ENCODE results near the gene LHFPL2. TPM values are rescaled to one million over a fixed set of nuclear protein-coding genes. Genes with fewer than 3 reads are reported as not detected.
A peak's percentile ranks its signal among the peaks of the same experiment; 100 is the strongest.

The LHFPL2 gene
- total RNA-seq, 1 donor from 2014 or later = 42.1 TPM

DNA sequence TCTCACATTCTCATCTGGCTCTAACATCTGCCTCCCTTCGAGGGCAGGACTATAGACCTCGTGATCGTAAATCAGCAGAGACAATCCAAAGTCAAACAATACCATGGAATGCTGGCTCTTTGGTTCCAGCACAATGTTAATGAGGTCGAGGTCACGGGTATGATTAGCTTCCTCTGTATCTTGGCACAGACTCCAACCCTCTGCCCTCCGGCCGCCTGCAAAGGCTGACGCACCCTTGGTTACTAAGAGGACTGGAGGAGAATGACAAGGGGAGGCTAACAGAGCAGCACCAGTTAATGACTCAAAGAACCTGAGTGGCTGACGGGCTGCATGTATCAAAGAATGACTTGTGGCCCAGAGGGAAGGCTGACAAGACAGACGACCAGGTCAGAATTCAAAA, 10.1 kb downstream of the LHFPL2 start:
- TF ChIP-seq, protein P1, sequence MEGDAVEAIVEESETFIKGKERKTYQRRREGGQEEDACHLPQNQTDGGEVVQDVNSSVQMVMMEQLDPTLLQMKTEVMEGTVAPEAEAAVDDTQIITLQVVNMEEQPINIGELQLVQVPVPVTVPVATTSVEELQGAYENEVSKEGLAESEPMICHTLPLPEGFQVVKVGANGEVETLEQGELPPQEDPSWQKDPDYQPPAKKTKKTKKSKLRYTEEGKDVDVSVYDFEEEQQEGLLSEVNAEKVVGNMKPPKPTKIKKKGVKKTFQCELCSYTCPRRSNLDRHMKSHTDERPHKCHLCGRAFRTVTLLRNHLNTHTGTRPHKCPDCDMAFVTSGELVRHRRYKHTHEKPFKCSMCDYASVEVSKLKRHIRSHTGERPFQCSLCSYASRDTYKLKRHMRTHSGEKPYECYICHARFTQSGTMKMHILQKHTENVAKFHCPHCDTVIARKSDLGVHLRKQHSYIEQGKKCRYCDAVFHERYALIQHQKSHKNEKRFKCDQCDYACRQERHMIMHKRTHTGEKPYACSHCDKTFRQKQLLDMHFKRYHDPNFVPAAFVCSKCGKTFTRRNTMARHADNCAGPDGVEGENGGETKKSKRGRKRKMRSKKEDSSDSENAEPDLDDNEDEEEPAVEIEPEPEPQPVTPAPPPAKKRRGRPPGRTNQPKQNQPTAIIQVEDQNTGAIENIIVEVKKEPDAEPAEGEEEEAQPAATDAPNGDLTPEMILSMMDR (IDR thresholded peaks at IDR 0.05; ENCODE audit: unreplicated experiment) = no peak
- no peaks in the 10 kb centered on the region for H3K9me3 Mint-ChIP-seq
- no peaks in the 10 kb centered on the region for H3K36me3 Mint-ChIP-seq
- H3K4me3 Mint-ChIP-seq = no peak overlapping the region
- H3K27ac Mint-ChIP-seq = no peak overlapping the region
- no peaks in the 10 kb centered on the region for H3K27me3 Mint-ChIP-seq (ENCODE audit: low read depth)
- H3K4me1 Mint-ChIP-seq = peaks cover 54% of the 10 kb centered on the region
- no peak for DNase-seq (ENCODE audit: low spot score in 2 of 2, unreplicated experiment in 2 of 2)

DNA sequence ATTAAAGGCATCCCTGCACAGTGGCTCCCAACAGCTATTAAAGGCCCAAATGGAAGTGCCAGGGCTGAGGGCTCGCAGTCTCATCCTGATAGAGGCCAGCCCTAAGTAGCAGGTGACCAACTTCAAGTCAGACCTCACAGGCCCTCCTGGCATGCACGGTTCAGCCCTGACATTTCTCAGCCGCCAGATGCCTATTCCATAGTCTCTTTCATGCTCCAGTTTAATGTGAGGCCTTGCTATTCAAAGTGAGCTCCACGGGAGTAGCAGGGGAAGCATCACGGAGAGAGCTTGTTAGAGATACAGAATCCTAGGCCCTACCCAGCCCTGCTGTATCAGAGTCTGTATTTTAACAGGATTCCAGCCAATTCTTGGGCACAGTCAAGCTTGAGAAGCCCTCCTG, 11.1 kb downstream of the LHFPL2 start:
- Mint-ChIP-seq H3K9me3 (peaks cover 2% of the 10 kb centered on the region), H3K27me3 (ENCODE audit: low read depth) (no peaks in the 10 kb centered on the region), H3K4me1 (peaks cover 51% of the 10 kb centered on the region), H3K4me3 (no peak overlapping the region), H3K36me3 (peaks cover 3% of the 10 kb centered on the region), H3K27ac (peak overlapping the region; percentile 13)
- TF ChIP-seq, protein P1 (IDR thresholded peaks at IDR 0.05; ENCODE audit: unreplicated experiment) = no peak
- no peak for DNase-seq (ENCODE audit: low spot score in 2 of 2, unreplicated experiment in 2 of 2)

DNA sequence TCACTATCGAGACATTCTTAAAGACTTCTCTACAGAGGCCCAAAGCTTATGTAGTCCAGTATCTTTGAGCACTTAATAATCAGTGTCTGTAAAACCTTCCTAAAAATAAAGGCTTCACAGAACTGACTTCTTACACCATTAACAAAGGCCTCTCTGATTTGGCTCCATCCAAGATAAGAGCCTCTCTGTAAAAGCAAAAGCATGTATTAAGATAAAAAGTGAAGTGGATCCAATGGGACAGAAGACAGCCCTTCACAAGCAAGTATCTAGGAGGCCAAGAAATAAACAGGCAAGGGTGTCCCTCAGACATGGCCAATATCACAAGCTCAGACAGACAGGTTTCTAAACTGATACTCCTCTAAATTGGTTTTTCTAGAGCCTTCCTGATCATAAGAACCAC, 11.9 kb downstream of the LHFPL2 start:
- H3K27ac Mint-ChIP-seq = peak overlapping the region; percentile 48
- DNase-seq (ENCODE audit: low spot score in 2 of 2, unreplicated experiment in 2 of 2) = no peak
- H3K27me3 Mint-ChIP-seq (ENCODE audit: low read depth) = no peaks in the 10 kb centered on the region
- peaks cover 51% of the 10 kb centered on the region for H3K4me1 Mint-ChIP-seq
- H3K9me3 Mint-ChIP-seq = peaks cover 6% of the 10 kb centered on the region
- H3K4me3 Mint-ChIP-seq = no peak overlapping the region
- TF ChIP-seq, protein P1 (IDR thresholded peaks at IDR 0.05; ENCODE audit: unreplicated experiment) = no peak
- peaks cover 10% of the 10 kb centered on the region for H3K36me3 Mint-ChIP-seq

DNA sequence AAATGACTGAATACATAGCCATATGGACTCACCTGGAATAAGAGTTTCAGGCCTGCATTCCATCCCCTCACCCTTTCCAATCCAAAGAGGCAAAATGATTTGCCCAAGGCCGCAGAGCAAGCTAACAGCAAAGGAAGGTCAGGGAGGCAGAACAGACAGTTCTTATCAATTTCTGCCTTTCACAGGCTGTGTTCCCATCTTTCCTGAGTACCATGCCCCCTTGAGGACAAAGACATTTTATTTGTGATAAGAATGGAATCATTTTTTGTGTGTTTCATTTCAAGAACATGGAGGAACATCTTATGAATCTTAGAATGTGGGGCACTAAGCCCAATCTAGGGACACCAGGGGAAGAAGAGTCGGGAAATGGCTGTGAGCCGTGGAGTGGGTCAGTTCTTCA, 13.9 kb downstream of the LHFPL2 start:
- H3K4me3 Mint-ChIP-seq = no peak overlapping the region
- TF ChIP-seq, protein P1 (IDR thresholded peaks at IDR 0.05; ENCODE audit: unreplicated experiment) = no peak
- peaks cover 6% of the 10 kb centered on the region for H3K9me3 Mint-ChIP-seq
- H3K27ac Mint-ChIP-seq = no peak overlapping the region
- no peaks in the 10 kb centered on the region for H3K27me3 Mint-ChIP-seq (ENCODE audit: low read depth)
- H3K4me1 Mint-ChIP-seq = peaks cover 44% of the 10 kb centered on the region
- H3K36me3 Mint-ChIP-seq = peaks cover 25% of the 10 kb centered on the region
- DNase-seq (ENCODE audit: low spot score in 2 of 2, unreplicated experiment in 2 of 2) = no peak

DNA sequence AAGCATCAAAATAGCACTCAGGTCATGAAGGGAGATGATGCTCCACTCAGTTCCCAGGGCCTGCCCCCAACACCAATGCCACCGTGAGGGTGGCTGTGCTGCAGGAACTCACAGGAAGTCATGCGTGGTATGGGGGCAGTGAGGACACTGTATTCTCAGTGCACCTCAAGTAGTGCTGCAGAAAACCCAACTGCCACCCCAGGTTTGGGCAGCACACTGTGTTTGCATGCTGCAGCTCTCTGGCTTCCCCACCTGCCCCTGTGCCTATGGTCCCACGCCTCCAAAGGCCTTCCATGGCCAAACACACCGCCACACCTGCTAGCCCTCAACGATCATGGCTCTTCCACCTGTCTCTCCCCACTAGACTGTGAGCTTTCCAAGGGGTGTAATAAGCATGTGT, 14.3 kb downstream of the LHFPL2 start:
- H3K4me3 Mint-ChIP-seq = no peak overlapping the region
- H3K36me3 Mint-ChIP-seq = peaks cover 25% of the 10 kb centered on the region
- H3K4me1 Mint-ChIP-seq = peaks cover 45% of the 10 kb centered on the region

More for the DNA sequence above, 14.3 kb downstream of the LHFPL2 start:
- DNase-seq (ENCODE audit: low spot score in 2 of 2, unreplicated experiment in 2 of 2) = no peak
- Mint-ChIP-seq H3K9me3 (peaks cover 6% of the 10 kb centered on the region), H3K27me3 (ENCODE audit: low read depth) (no peaks in the 10 kb centered on the region), H3K27ac (no peak overlapping the region)
- TF ChIP-seq, protein P1 (IDR thresholded peaks at IDR 0.05; ENCODE audit: unreplicated experiment) = no peak

Data from mesothelial cell of epicardium (in vitro differentiated cells).